ENCODE results near the gene FBLN2.

Gene FBLN2

GRCh38 chr3:13686367-13687160 is 137.6 kb downstream of the FBLN2 start:
- DNase-seq (ENCODE audit: low read depth in 2 of 2), result no peak

GRCh38 chr3:13687517-13687943 is 138.6 kb downstream of the FBLN2 start:
- no peak for DNase-seq (ENCODE audit: low read depth in 2 of 2)

Measured in stimulated activated CD4-positive, alpha-beta T cell treated with anti-CD3 and anti-CD28 coated beads, Interleukin-1b, Interleukin-23, amount 100 ng/mL, for 1 hour (primary cell).